HEK293 (cell line): Measurements from ENCODE around the gene MBD1.
"Not testable (repeated sequence)": the region's sequence is repeated elsewhere in the genome, so short reads cannot be mapped to it uniquely, and the experiment has no call there.

ENCODE experiments used
- CTCF ChIA-PET: fragments of 350-600 bp; formaldehyde crosslinking; extraction: SDS; loops from one replicate; lab custom pipeline; 2021; ENCODE audit warnings: antibody characterized with exemption; lab: Yijun Ruan, JAX
- POLR2A ChIA-PET: fragments of 300-600 bp; formaldehyde crosslinking; extraction: SDS; loops from one replicate; lab custom pipeline; 2020; ENCODE audit warnings: antibody characterized with exemption, inconsistent platforms; lab: Yijun Ruan, JAX
- H3K27ac ChIP-seq: fragments of 200-500 bp; sonication (Bioruptor generic); 2 replicates; pipeline ENCODE4 v1.5.1; 2014; ENCODE audit warnings: low read depth, low read length, control low read depth, inconsistent platforms; ENCODE audit errors: extremely low read depth
- H3K36me3 ChIP-seq, 2 experiments: fragments of 200-500 bp in 1 of 2; sonication (Bioruptor generic) in 1 of 2; 1 replicate in 1 of 2; 2 replicates in 1 of 2; pipeline ENCODE4 v1.5.1; 2014 to 2017; ENCODE audit warnings: inconsistent platforms in 2 of 2, low read length in 2 of 2; ENCODE audit not compliant: control insufficient read depth in 2 of 2, insufficient read depth in 1 of 2
- H3K4me1 ChIP-seq: fragments of 200-500 bp; sonication (Bioruptor generic); 2 replicates; pipeline ENCODE4 v1.5.1; 2014; ENCODE audit warnings: mild to moderate bottlenecking, low read length, inconsistent platforms; ENCODE audit not compliant: control insufficient read depth, insufficient read depth
- H3K4me3 ChIP-seq: 2 replicates; pipeline ENCODE4 v1.5.1; 2011; ENCODE audit warnings: low read depth, mild to moderate bottlenecking, control low read depth, low read length, moderate library complexity
- H3K9me3 ChIP-seq: fragments of 200-500 bp; sonication (Bioruptor generic); 2 replicates; pipeline ENCODE4 v1.5.1; 2014; ENCODE audit warnings: low read depth, low read length, inconsistent platforms; ENCODE audit not compliant: control insufficient read depth, insufficient read depth
- BCL11A ChIP-seq: fragments of 450-650 bp; formaldehyde crosslinking; IDR thresholded peaks from 2 replicates; pipeline ENCODE4 v1.5.1; 2016; ENCODE audit warnings: low read depth, missing biosample characterization, missing genetic modification characterization
- GLI2 ChIP-seq: fragments of 450-650 bp; formaldehyde crosslinking; IDR thresholded peaks from 2 replicates; pipeline ENCODE4; 2017; ENCODE audit warnings: missing biosample characterization, missing genetic modification characterization, low read depth, borderline replicate concordance
- KLF9 ChIP-seq: fragments of 450-650 bp; formaldehyde crosslinking; IDR thresholded peaks from 2 replicates; pipeline ENCODE4 v1.5.1; 2016; ENCODE audit warnings: missing biosample characterization, missing genetic modification characterization, low read depth
- ZBTB7A ChIP-seq: fragments of 450-650 bp; formaldehyde crosslinking; IDR thresholded peaks from 2 replicates; pipeline ENCODE4 v1.5.1; 2016; ENCODE audit warnings: low read depth, missing biosample characterization, missing genetic modification characterization
- ZFHX2 ChIP-seq: fragments of 450-650 bp; formaldehyde crosslinking; conservative IDR thresholded peaks from 2 replicates; pipeline ENCODE4 v1.5.1; 2016; ENCODE audit warnings: missing biosample characterization, missing genetic modification characterization
- ZIC2 ChIP-seq: fragments of 450-650 bp; formaldehyde crosslinking; IDR thresholded peaks from 2 replicates; pipeline ENCODE4 v1.5.1; 2016; ENCODE audit warnings: missing biosample characterization, missing genetic modification characterization
- ZNF157 ChIP-seq: fragments of 450-650 bp; formaldehyde crosslinking; IDR thresholded peaks from 2 replicates; pipeline ENCODE4 v1.5.1; 2016; ENCODE audit warnings: missing biosample characterization, missing genetic modification characterization
- ZNF169 ChIP-seq: fragments of 450-650 bp; formaldehyde crosslinking; IDR thresholded peaks from 2 replicates; pipeline ENCODE4 v1.5.1; 2016; ENCODE audit warnings: missing biosample characterization, missing genetic modification characterization
- ZNF174 ChIP-seq: fragments of 450-650 bp; formaldehyde crosslinking; IDR thresholded peaks from 2 replicates; pipeline ENCODE4 v1.5.0; 2017; ENCODE audit warnings: missing biosample characterization, mild to moderate bottlenecking, missing genetic modification characterization
- ZNF311 ChIP-seq: fragments of 450-650 bp; formaldehyde crosslinking; IDR thresholded peaks from 2 replicates; pipeline ENCODE4 v1.5.1; 2017; ENCODE audit warnings: missing biosample characterization, missing genetic modification characterization, borderline replicate concordance
- ZNF324 ChIP-seq: fragments of 450-650 bp; formaldehyde crosslinking; IDR thresholded peaks from 2 replicates; pipeline ENCODE4 v1.5.1; 2016; ENCODE audit warnings: missing biosample characterization, missing genetic modification characterization
- ZNF48 ChIP-seq: fragments of 450-650 bp; formaldehyde crosslinking; IDR thresholded peaks from 2 replicates; pipeline ENCODE4 v1.5.1; 2016; ENCODE audit warnings: missing biosample characterization, missing genetic modification characterization
- ZNF530 ChIP-seq: fragments of 450-650 bp; formaldehyde crosslinking; IDR thresholded peaks from 2 replicates; pipeline ENCODE4 v1.5.1; 2016; ENCODE audit warnings: low read depth, missing biosample characterization, missing genetic modification characterization
- ZNF560 ChIP-seq: fragments of 450-650 bp; formaldehyde crosslinking; IDR thresholded peaks from 2 replicates; pipeline ENCODE4 v1.5.1; 2017; ENCODE audit warnings: missing biosample characterization, missing genetic modification characterization, borderline replicate concordance
- ZNF747 ChIP-seq: fragments of 450-650 bp; formaldehyde crosslinking; IDR thresholded peaks from 2 replicates; pipeline ENCODE4 v1.5.1; 2016; ENCODE audit warnings: missing biosample characterization, missing genetic modification characterization
- ZNF830 ChIP-seq: fragments of 450-650 bp; IDR thresholded peaks from 2 replicates; pipeline ENCODE4 v1.5.0; 2018; ENCODE audit warnings: missing biosample characterization, missing genetic modification characterization, low read depth, mild to moderate bottlenecking, moderate library complexity
- TF ChIP-seq, protein P1 (sequence below): fragments of 450-650 bp; formaldehyde crosslinking; IDR thresholded peaks from 2 replicates; pipeline ENCODE4 v1.5.1; 2016; ENCODE audit warnings: missing biosample characterization, missing genetic modification characterization
- TF ChIP-seq, protein P2 (sequence below): fragments of 450-650 bp; formaldehyde crosslinking; IDR thresholded peaks from 2 replicates; pipeline ENCODE4 v1.5.1; 2016; ENCODE audit warnings: missing biosample characterization, missing genetic modification characterization
- TF ChIP-seq, protein P3 (sequence below): fragments of 450-650 bp; formaldehyde crosslinking; IDR thresholded peaks from 2 replicates; pipeline ENCODE4 v1.5.1; 2016; ENCODE audit warnings: missing biosample characterization, missing genetic modification characterization, borderline replicate concordance
- TF ChIP-seq, protein P4 (sequence below): fragments of 450-650 bp; formaldehyde crosslinking; IDR thresholded peaks from 2 replicates; pipeline ENCODE4 v1.5.1; 2016; ENCODE audit warnings: missing biosample characterization, missing genetic modification characterization

MBD1 gene

DNA sequence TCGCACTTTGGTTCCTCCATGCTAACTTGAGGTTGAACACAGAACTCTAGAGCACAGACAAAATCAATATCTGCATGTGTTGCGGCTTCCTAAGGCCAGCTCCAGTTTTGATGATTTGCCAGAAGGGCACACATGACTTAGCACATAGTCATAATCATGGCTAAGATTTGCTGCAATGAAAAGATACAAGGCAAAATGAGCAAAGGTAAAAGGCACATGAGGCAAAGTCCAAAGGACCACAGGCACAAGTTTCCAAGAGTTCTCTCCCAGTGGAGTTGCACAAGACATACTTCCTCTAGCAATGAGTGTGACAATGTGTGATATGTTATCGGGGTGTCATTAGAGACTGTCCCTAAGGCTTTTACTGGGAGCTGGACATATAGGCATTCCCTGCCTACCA, 30.3 kb upstream of the MBD1 start:
- no peak overlapping the region for H3K27ac ChIP-seq
- POLR2A ChIA-PET, result interaction anchor here (0.7 kb wide), 1 partner anchor 30 kb away, joined by 3 read pairs; the partner anchor contains the start of gene MBD1
- CTCF ChIA-PET, result interaction anchor here (0.9 to 1.9 kb wide), 2 partner anchors 45 to 92 kb away, joined by 3 to 8 read pairs; no protein-coding TSS in a partner anchor
- TF ChIP-seq ZNF169 (tag by site-specific recombination) (no peak), ZNF174 (no peak), ZNF157 (tag by site-specific recombination) (no peak), ZNF311 (no peak), KLF9 (no peak), ZIC2 (tag by site-specific recombination) (no peak), ZNF560 (no peak), ZNF530 (tag by site-specific recombination) (no peak), ZNF830 (no peak), BCL11A (tag by site-specific recombination) (no peak)
- TF ChIP-seq, protein P1, sequence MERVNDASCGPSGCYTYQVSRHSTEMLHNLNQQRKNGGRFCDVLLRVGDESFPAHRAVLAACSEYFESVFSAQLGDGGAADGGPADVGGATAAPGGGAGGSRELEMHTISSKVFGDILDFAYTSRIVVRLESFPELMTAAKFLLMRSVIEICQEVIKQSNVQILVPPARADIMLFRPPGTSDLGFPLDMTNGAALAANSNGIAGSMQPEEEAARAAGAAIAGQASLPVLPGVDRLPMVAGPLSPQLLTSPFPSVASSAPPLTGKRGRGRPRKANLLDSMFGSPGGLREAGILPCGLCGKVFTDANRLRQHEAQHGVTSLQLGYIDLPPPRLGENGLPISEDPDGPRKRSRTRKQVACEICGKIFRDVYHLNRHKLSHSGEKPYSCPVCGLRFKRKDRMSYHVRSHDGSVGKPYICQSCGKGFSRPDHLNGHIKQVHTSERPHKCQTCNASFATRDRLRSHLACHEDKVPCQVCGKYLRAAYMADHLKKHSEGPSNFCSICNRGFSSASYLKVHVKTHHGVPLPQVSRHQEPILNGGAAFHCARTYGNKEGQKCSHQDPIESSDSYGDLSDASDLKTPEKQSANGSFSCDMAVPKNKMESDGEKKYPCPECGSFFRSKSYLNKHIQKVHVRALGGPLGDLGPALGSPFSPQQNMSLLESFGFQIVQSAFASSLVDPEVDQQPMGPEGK (tag by site-specific recombination), result no peak
- TF ChIP-seq, all 188 proteins: peak for 0
- Histone ChIP-seq H3K9me3 (no peaks in the 10 kb centered on the region), H3K36me3 (no peaks in the 10 kb centered on the region), H3K4me3 (no peak overlapping the region), H3K4me1 (peaks cover 6% of the 10 kb centered on the region; the same call in 1 of the 2 replicates)

DNA sequence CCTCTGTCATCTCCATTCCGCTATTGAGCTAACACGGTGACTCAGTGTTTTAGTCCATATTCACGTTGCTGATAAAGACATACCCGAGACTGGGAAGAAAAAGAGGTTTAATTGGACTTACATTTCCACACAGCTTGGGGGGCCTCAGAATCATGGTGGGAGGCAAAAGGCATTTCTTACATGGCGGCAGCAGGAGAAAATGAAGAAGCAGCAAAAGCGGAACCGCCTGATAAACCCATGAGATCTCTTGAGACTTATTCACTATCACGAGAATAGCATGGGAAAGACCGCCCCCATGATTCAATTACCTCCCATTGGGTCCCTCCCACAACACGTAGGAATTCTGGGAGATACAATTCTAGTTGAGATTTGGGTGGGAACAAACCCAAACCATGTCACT, 28.8 kb upstream of the MBD1 start:
- POLR2A ChIA-PET, result no interaction called here
- Histone ChIP-seq H3K9me3 (no peaks in the 10 kb centered on the region), H3K36me3 (no peaks in the 10 kb centered on the region), H3K4me1 (peaks cover 6% of the 10 kb centered on the region; the same call in 1 of the 2 replicates), H3K27ac (no peak overlapping the region), H3K4me3 (no peak overlapping the region)
- TF ChIP-seq, protein P2, sequence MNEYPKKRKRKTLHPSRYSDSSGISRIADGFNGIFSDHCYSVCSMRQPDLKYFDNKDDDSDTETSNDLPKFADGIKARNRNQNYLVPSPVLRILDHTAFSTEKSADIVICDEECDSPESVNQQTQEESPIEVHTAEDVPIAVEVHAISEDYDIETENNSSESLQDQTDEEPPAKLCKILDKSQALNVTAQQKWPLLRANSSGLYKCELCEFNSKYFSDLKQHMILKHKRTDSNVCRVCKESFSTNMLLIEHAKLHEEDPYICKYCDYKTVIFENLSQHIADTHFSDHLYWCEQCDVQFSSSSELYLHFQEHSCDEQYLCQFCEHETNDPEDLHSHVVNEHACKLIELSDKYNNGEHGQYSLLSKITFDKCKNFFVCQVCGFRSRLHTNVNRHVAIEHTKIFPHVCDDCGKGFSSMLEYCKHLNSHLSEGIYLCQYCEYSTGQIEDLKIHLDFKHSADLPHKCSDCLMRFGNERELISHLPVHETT (tag by site-specific recombination), result no peak
- no peak for TF ChIP-seq ZFHX2 (tag by site-specific recombination)
- TF ChIP-seq, protein P3, sequence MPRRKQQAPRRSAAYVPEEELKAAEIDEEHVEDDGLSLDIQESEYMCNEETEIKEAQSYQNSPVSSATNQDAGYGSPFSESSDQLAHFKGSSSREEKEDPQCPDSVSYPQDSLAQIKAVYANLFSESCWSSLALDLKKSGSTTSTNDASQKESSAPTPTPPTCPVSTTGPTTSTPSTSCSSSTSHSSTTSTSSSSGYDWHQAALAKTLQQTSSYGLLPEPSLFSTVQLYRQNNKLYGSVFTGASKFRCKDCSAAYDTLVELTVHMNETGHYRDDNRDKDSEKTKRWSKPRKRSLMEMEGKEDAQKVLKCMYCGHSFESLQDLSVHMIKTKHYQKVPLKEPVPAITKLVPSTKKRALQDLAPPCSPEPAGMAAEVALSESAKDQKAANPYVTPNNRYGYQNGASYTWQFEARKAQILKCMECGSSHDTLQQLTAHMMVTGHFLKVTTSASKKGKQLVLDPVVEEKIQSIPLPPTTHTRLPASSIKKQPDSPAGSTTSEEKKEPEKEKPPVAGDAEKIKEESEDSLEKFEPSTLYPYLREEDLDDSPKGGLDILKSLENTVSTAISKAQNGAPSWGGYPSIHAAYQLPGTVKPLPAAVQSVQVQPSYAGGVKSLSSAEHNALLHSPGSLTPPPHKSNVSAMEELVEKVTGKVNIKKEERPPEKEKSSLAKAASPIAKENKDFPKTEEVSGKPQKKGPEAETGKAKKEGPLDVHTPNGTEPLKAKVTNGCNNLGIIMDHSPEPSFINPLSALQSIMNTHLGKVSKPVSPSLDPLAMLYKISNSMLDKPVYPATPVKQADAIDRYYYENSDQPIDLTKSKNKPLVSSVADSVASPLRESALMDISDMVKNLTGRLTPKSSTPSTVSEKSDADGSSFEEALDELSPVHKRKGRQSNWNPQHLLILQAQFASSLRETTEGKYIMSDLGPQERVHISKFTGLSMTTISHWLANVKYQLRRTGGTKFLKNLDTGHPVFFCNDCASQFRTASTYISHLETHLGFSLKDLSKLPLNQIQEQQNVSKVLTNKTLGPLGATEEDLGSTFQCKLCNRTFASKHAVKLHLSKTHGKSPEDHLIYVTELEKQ (tag by site-specific recombination), result no peak
- no peak for TF ChIP-seq GLI2 (tag by site-specific recombination)
- TF ChIP-seq ZNF324 (tag by site-specific recombination), result no peak
- TF ChIP-seq ZNF747 (tag by site-specific recombination), result no peak
- TF ChIP-seq ZNF48 (tag by site-specific recombination), result no peak
- TF ChIP-seq, protein P4, sequence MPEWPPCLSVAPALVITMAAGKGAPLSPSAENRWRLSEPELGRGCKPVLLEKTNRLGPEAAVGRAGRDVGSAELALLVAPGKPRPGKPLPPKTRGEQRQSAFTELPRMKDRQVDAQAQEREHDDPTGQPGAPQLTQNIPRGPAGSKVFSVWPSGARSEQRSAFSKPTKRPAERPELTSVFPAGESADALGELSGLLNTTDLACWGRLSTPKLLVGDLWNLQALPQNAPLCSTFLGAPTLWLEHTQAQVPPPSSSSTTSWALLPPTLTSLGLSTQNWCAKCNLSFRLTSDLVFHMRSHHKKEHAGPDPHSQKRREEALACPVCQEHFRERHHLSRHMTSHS (tag by site-specific recombination), result no peak
- no peak for TF ChIP-seq ZBTB7A (tag by site-specific recombination)
- CTCF ChIA-PET, result interaction anchor here (0.6 to 1.2 kb wide), 3 partner anchors 23 to 242 kb away, joined by 3 to 4 read pairs (median 3); no protein-coding TSS in a partner anchor

DNA sequence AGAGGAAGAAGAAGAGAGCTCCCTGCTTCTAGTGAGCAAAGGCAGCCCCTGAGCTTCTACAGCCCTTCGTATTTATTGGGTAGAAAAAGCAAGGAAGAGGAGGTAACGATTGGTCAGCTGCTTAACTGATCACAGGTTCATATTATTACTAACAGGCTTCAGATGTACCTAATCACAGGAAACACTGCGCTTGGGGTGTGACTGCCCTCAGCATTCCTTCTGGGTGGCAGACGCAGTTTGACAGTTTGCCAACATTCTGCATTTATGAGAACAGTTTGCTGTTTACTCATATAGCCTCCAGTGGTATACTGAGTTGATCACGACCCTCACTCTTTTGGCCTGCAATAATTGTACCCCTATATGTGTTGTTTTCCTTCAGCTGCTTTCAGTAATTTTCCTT, 27.5 kb upstream of the MBD1 start:
- H3K9me3 ChIP-seq, H3K4me1 ChIP-seq, POLR2A ChIA-PET, H3K4me3 ChIP-seq, H3K36me3 ChIP-seq, H3K27ac ChIP-seq: not testable (repeated sequence)
- CTCF ChIA-PET, result interaction anchor here (1.2 kb wide), 1 partner anchor 48 kb away, joined by 3 read pairs; no protein-coding TSS in a partner anchor
